Breast epithelium (tissue), 3 donors: ENCODE results near the gene SHANK2.

Experiments used
- POLR2A ChIP-seq: fragments of 450-650 bp; IDR thresholded peaks from one replicate; pipeline ENCODE4 v1.6.1; 2016; ENCODE audit warnings: antibody characterized with exemption, mild to moderate bottlenecking, moderate library complexity
- TF ChIP-seq, protein P1 (sequence below), 3 donors: fragments of 450-650 bp; IDR thresholded peaks; one replicate each; pipeline ENCODE4 v1.5.1; 2016 to 2017; ENCODE audit warnings: antibody characterized with exemption in 3 of 3, mild to moderate bottlenecking in 3 of 3, moderate library complexity in 3 of 3

DNA sequence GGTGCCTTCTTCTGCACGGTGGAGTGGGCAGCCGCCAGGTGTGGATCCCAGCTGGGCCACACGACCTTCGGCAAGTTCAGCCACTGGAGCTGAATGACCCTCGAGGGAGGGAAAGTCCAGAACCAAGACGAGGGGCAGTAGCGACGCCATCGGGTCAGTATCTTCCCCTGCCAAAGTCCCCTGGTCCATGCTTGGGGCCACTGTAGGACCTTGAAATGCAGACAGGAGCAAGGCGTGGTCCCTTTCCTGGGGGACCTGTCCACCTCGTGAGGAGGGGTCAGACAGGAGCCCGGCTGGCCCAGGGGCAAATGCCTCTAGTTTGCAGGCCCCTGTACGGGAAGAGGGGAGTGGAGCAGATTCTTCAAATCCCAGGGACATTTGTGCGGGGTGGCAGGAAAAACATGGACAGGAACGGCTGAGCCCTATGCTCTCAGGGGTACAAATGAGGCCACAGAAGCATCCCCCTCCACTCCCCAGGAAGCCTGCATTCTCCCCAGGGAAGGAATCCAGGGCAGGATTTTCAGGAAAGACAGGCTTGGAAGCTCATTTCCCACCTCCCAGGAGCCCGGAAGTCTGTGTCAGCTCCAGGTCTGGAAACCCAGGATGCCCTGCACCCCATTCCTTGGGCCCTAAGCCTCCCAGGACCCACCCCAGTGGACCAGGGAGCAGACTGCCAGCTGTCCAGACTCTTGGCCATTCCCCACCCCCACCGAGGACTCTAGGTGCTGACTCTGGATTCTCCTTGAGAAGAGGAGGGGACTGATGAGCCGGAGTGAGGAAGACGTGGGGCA, 6.6 kb downstream of the SHANK2 start:
- TF ChIP-seq, protein P1, sequence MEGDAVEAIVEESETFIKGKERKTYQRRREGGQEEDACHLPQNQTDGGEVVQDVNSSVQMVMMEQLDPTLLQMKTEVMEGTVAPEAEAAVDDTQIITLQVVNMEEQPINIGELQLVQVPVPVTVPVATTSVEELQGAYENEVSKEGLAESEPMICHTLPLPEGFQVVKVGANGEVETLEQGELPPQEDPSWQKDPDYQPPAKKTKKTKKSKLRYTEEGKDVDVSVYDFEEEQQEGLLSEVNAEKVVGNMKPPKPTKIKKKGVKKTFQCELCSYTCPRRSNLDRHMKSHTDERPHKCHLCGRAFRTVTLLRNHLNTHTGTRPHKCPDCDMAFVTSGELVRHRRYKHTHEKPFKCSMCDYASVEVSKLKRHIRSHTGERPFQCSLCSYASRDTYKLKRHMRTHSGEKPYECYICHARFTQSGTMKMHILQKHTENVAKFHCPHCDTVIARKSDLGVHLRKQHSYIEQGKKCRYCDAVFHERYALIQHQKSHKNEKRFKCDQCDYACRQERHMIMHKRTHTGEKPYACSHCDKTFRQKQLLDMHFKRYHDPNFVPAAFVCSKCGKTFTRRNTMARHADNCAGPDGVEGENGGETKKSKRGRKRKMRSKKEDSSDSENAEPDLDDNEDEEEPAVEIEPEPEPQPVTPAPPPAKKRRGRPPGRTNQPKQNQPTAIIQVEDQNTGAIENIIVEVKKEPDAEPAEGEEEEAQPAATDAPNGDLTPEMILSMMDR (IDR thresholded peaks at IDR 0.05), result no peak
- TF ChIP-seq POLR2A, result no peak
